EL (cell line): ENCODE data around the gene GHR.
A peak's percentile ranks its signal among the peaks of the same experiment; 100 is the strongest.

Source experiments
- DNase-seq: peaks from one replicate; pipeline ENCODE4 v3.0.0-alpha.2; 2016

The GHR gene

GRCh38 chr5:42612750-42613366 is 189.6 kb downstream of the GHR start:
- DNase-seq, result no peak

GRCh38 chr5:42614509-42614908 is 191.3 kb downstream of the GHR start:
- no peak for DNase-seq

GRCh38 chr5:42620579-42621216 is 197.5 kb downstream of the GHR start:
- no peak for DNase-seq

GRCh38 chr5:42621242-42621641 is 198.0 kb downstream of the GHR start:
- DNase-seq, result no peak

- no peak for DNase-seq
Observed at GRCh38 chr5:42621662-42622061, 198.4 kb downstream of the GHR start.

GRCh38 chr5:42624912-42625311 is 201.7 kb downstream of the GHR start:
- DNase-seq, result no peak

GRCh38 chr5:42626462-42626861 is 203.2 kb downstream of the GHR start:
- no peak for DNase-seq

GRCh38 chr5:42628821-42629220 is 205.6 kb downstream of the GHR start:
- DNase-seq, result no peak

- DNase-seq, result no peak
Observed at GRCh38 chr5:42629284-42629683, 206.0 kb downstream of the GHR start.

- DNase-seq, result no peak
Observed at GRCh38 chr5:42631241-42631640, 208.0 kb downstream of the GHR start.

GRCh38 chr5:42632354-42632900 is 209.2 kb downstream of the GHR start:
- DNase-seq, result no peak

GRCh38 chr5:42634575-42634974 is 211.3 kb downstream of the GHR start:
- no peak for DNase-seq

GRCh38 chr5:42636425-42636824 is 213.2 kb downstream of the GHR start:
- no peak for DNase-seq

GRCh38 chr5:42636946-42637345 is 213.7 kb downstream of the GHR start:
- no peak for DNase-seq

- no peak for DNase-seq
Observed at GRCh38 chr5:42638972-42639371, 215.7 kb downstream of the GHR start.

GRCh38 chr5:42640835-42641234 is 217.6 kb downstream of the GHR start:
- no peak for DNase-seq

- DNase-seq, result peak; percentile 4
Observed at GRCh38 chr5:42641336-42642005, 218.2 kb downstream of the GHR start.

- no peak for DNase-seq
Observed at GRCh38 chr5:42642006-42642405, 218.8 kb downstream of the GHR start.

GRCh38 chr5:42643360-42643759 is 220.1 kb downstream of the GHR start:
- no peak for DNase-seq

GRCh38 chr5:42645138-42645537 is 221.9 kb downstream of the GHR start:
- DNase-seq, result no peak

- no peak for DNase-seq
Observed at GRCh38 chr5:42648036-42648435, 224.8 kb downstream of the GHR start.

GRCh38 chr5:42648915-42649314 is 225.7 kb downstream of the GHR start:
- no peak for DNase-seq

- no peak for DNase-seq
Observed at GRCh38 chr5:42650084-42650483, 226.8 kb downstream of the GHR start.

GRCh38 chr5:42653705-42654104 is 230.5 kb downstream of the GHR start:
- DNase-seq, result no peak
